SK-N-SH (cell line): ENCODE measurements around the gene SLAMF6.

Source experiments
- RAD21 ChIP-seq: IDR thresholded peaks from 2 replicates; pipeline ENCODE4 v1.6.1; 2012; ENCODE audit warnings: mild to moderate bottlenecking, low read length
- SMC3 ChIP-seq: IDR thresholded peaks from 2 replicates; pipeline ENCODE4 v1.6.1; 2012; ENCODE audit warnings: low read depth, low read length, improper control_type of control experiment
- TF ChIP-seq, protein P1 (sequence below): fragments of 200-600 bp; sonication (generic); IDR thresholded peaks from 2 replicates; pipeline ENCODE4 v1.6.1; 2017; ENCODE audit warnings: antibody characterized with exemption, mild to moderate bottlenecking, moderate library complexity

DNA sequence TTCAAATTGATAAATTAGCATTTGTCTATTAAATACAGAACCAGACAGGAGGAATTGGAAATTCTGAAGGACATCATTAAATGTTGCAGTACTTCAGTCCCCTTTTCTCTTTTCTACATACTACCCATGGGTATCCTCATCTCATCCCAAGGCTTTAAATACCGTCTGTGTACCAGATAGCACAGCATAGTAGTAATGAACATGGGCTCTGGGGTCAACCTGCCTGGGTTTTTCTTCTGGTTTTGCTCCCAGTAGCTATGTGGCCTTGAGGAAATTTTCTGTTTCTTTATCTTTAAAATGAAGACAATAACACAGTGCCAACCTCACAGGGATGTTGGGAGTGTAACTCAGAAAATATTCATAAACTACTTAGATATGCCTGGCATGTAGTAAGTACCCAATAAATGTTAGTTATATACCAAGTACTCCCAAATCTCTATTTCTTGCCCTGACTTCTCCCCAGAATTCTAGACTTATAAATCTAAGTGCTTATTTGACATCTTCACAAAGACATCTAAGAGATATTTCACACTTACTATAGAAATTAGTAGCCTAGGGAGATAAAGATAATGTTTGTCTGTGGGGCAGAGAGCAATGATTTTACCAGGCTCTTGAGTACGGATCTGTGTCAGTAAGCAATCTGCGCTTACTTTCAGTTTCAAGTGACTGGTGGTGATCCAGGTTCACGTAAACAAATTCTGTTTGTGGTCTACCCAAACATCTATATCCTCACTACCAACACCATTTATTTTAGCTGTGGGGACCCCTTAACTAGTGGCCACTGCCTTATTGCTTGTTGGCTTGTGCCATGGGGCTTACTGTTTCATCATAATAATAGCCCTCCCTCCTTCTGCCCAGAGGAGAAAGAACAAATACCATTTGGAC lies 85.4 kb downstream of the SLAMF6 start:
- TF ChIP-seq, protein P1, sequence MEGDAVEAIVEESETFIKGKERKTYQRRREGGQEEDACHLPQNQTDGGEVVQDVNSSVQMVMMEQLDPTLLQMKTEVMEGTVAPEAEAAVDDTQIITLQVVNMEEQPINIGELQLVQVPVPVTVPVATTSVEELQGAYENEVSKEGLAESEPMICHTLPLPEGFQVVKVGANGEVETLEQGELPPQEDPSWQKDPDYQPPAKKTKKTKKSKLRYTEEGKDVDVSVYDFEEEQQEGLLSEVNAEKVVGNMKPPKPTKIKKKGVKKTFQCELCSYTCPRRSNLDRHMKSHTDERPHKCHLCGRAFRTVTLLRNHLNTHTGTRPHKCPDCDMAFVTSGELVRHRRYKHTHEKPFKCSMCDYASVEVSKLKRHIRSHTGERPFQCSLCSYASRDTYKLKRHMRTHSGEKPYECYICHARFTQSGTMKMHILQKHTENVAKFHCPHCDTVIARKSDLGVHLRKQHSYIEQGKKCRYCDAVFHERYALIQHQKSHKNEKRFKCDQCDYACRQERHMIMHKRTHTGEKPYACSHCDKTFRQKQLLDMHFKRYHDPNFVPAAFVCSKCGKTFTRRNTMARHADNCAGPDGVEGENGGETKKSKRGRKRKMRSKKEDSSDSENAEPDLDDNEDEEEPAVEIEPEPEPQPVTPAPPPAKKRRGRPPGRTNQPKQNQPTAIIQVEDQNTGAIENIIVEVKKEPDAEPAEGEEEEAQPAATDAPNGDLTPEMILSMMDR, result no peak
- TF ChIP-seq RAD21 (no peak), SMC3 (no peak)
